Measurements from ENCODE around the gene UBE3D. TPM values are rescaled to one million over a fixed set of nuclear protein-coding genes. Genes with fewer than 3 reads are reported as not detected.

The UBE3D gene
- total RNA-seq, 1 experiment from 2014 or later: 10.7 TPM

GRCh38 chr6:83061190-83061589, 4.5 kb downstream of the UBE3D start:
- no peak overlapping the region for H3K27ac Mint-ChIP-seq

More at GRCh38 chr6:83061190-83061589, 4.5 kb downstream of the UBE3D start:
- Histone ChIP-seq H3K23ac (ENCODE audit: insufficient read length, low read depth, low read length) (no peak overlapping the region), H3K4ac (ENCODE audit: low read depth, low read length) (no peak overlapping the region), H2BK120ac (ENCODE audit: low read depth, low read length, poor library complexity, severe bottlenecking) (no peak overlapping the region), H3K27me3 (ENCODE audit: insufficient read depth, low read length) (no peaks in the 10 kb centered on the region), H3K9ac (ENCODE audit: extremely low read depth, insufficient read length, low read length) (no peak overlapping the region), H2BK15ac (ENCODE audit: low read depth, low read length) (no peak overlapping the region), H2BK12ac (ENCODE audit: insufficient read length, low read depth, low read length) (no peak overlapping the region), H3K79me1 (ENCODE audit: insufficient read depth, low read depth, low read length, poor library complexity, severe bottlenecking) (peaks cover 2% of the 10 kb centered on the region), H4K8ac (replicated peaks; ENCODE audit: insufficient read length, low read depth, low read length) (no peak overlapping the region), H3K9me3 (ENCODE audit: control insufficient read depth, low read depth, low read length) (no peaks in the 10 kb centered on the region), H3K79me2 (ENCODE audit: insufficient read depth, low read length) (peaks cover 2% of the 10 kb centered on the region; the same call in 1 of the 2 replicates), H3K4me2 (ENCODE audit: insufficient read depth, insufficient read length, low read length) (no peak overlapping the region), H3K18ac (ENCODE audit: insufficient read length, low read depth, low read length) (no peak overlapping the region), H3T11ph (ENCODE audit: low read length) (no peak overlapping the region), H4K20me1 (ENCODE audit: control insufficient read depth, insufficient read depth, insufficient read length) (no peaks in the 10 kb centered on the region), H3K56ac (ENCODE audit: insufficient read length, low read depth, low read length) (no peak overlapping the region), H4K91ac (ENCODE audit: insufficient read length, low read depth, low read length) (no peak overlapping the region), H2BK20ac (ENCODE audit: low read depth, low read length, poor library complexity, severe bottlenecking) (no peak overlapping the region), H3K23me2 (ENCODE audit: insufficient read length, low read depth, low read length, poor library complexity, severe bottlenecking) (no peaks in the 10 kb centered on the region), H2BK5ac (ENCODE audit: insufficient read length, low read length) (no peak overlapping the region), H3K4me1 (ENCODE audit: insufficient read depth, low read length) (no peaks in the 10 kb centered on the region), H3K14ac (ENCODE audit: insufficient read depth, low read length) (no peak overlapping the region), H2AFZ (ENCODE audit: low read length) (no peak overlapping the region), H2AK5ac (ENCODE audit: insufficient read length, low read length) (no peak overlapping the region), H4K5ac (ENCODE audit: insufficient read length, low read depth, low read length) (no peak overlapping the region), H3K27ac (ENCODE audit: insufficient read length, low read depth, low read length) (no peak overlapping the region)
- peaks cover 8 to 26% (median 19%) of the 10 kb centered on the region in 3 experiments for H3K36me3 Mint-ChIP-seq (ENCODE audit: insufficient read depth in 1 of 3, low read depth in 3 of 3)
- TF ChIP-seq CTCF (conservative IDR thresholded peaks at IDR 0.05): no peak
- H3K27me3 Mint-ChIP-seq (ENCODE audit: low read depth): no peaks in the 10 kb centered on the region
- no peak overlapping the region for H3K4me3 Mint-ChIP-seq
- DNase-seq: no peak
- H3K9me3 Mint-ChIP-seq: no peaks in the 10 kb centered on the region
- peaks cover 26 to 28% of the 10 kb centered on the region in 2 experiments for H3K4me1 Mint-ChIP-seq

Data from H9 (cell line).